Liver (tissue), 9 donors: ENCODE measurements around the gene ERGIC3. TPM values are rescaled to one million over a fixed set of nuclear protein-coding genes. Genes with fewer than 3 reads are reported as not detected.
A peak's percentile ranks its signal among the peaks of the same experiment; 100 is the strongest.

Source experiments
- DNase-seq: peaks from one replicate; pipeline ENCODE4 v3.0.0-alpha.2; 2017; ENCODE audit warnings: low spot score
- H3K27ac ChIP-seq, 2 donors: one replicate each; pipeline ENCODE4 v1.7.0; 2013; ENCODE audit warnings: inconsistent platforms in 2 of 2, low read length in 2 of 2, control low read depth in 1 of 2, low read depth in 1 of 2, mild to moderate bottlenecking in 1 of 2
- H3K27me3 ChIP-seq, 4 donors: one replicate each; pipeline versions ENCODE4 v1.6.1 to v1.7.0; 2013; ENCODE audit warnings: low read length in 3 of 4, inconsistent platforms in 1 of 4, mild to moderate bottlenecking in 1 of 4, moderate library complexity in 1 of 4; ENCODE audit not compliant: control insufficient read depth in 4 of 4, insufficient read depth in 4 of 4
- H3K36me3 ChIP-seq, 4 donors: one replicate each; pipeline versions ENCODE4 v1.6.1 to v1.7.0; 2013; ENCODE audit warnings: low read length in 3 of 4, mild to moderate bottlenecking in 3 of 4, low read depth in 1 of 4, moderate library complexity in 1 of 4; ENCODE audit not compliant: control insufficient read depth in 4 of 4, insufficient read depth in 3 of 4
- H3K4me1 ChIP-seq, 4 donors: one replicate each; pipeline versions ENCODE4 v1.6.1 to v1.7.0; 2013; ENCODE audit warnings: low read length in 3 of 4, mild to moderate bottlenecking in 3 of 4, moderate library complexity in 1 of 4; ENCODE audit not compliant: control insufficient read depth in 4 of 4, insufficient read depth in 4 of 4
- H3K4me3 ChIP-seq, 3 donors: one replicate each; pipeline versions ENCODE4 v1.6.1 to v1.7.0; 2013; ENCODE audit warnings: low read length in 3 of 3, control low read depth in 1 of 3, low read depth in 1 of 3, mild to moderate bottlenecking in 1 of 3
- H3K9ac ChIP-seq, 2 donors: one replicate each; pipeline ENCODE4 v1.7.0; 2013; ENCODE audit warnings: low read length in 2 of 2, mild to moderate bottlenecking in 2 of 2, moderate library complexity in 2 of 2, control low read depth in 1 of 2, low read depth in 1 of 2
- H3K9me3 ChIP-seq, 4 donors: one replicate each; pipeline versions ENCODE4 v1.6.1 to v1.7.0; 2013; ENCODE audit warnings: low read length in 3 of 4; ENCODE audit not compliant: control insufficient read depth in 4 of 4
- ATF3 ChIP-seq: IDR thresholded peaks from 2 replicates; pipeline ENCODE4 v1.6.1; 2016; ENCODE audit warnings: antibody characterized with exemption
- CTCF ChIP-seq: fragments of 150-350 bp; IDR thresholded peaks from 2 replicates; pipeline ENCODE4 v1.5.1; 2017; ENCODE audit warnings: improper control_type of control experiment, low read depth, low read length; ENCODE audit not compliant: missing input control
- EGR1 ChIP-seq, 2 donors: IDR thresholded peaks; 2 replicates each; pipeline ENCODE4 v1.6.1; 2016 to 2018; ENCODE audit warnings: antibody characterized with exemption in 2 of 2, low read depth in 2 of 2
- FOXA1 ChIP-seq: IDR thresholded peaks from 2 replicates; pipeline ENCODE4 v1.6.1; 2016; ENCODE audit warnings: antibody characterized with exemption
- FOXA2 ChIP-seq: IDR thresholded peaks from 2 replicates; pipeline ENCODE4 v1.6.1; 2016; ENCODE audit warnings: antibody characterized with exemption
- GABPA ChIP-seq, 2 donors: IDR thresholded peaks in 1 of 2; conservative IDR thresholded peaks in 1 of 2; 2 replicates each; pipeline ENCODE4 v1.6.1; 2016; ENCODE audit warnings: antibody characterized with exemption in 2 of 2, mild to moderate bottlenecking in 1 of 2, moderate library complexity in 1 of 2
- HNF4A ChIP-seq, 2 donors: conservative IDR thresholded peaks; 2 replicates each; pipeline ENCODE4 v1.6.1; 2016; ENCODE audit warnings: antibody characterized with exemption in 2 of 2, mild to moderate bottlenecking in 2 of 2
- HNF4G ChIP-seq: IDR thresholded peaks from 2 replicates; pipeline ENCODE4 v1.6.1; 2016; ENCODE audit warnings: antibody characterized with exemption
- JUND ChIP-seq, 2 donors: IDR thresholded peaks; 2 replicates each; pipeline ENCODE4 v1.6.1; 2016; ENCODE audit warnings: antibody characterized with exemption in 2 of 2
- MAX ChIP-seq: IDR thresholded peaks from 2 replicates; pipeline ENCODE4 v1.6.1; 2016; ENCODE audit warnings: antibody characterized with exemption
- NR2F2 ChIP-seq: IDR thresholded peaks from 2 replicates; pipeline ENCODE4 v1.6.1; 2016; ENCODE audit warnings: antibody characterized with exemption
- RAD21 ChIP-seq, 2 donors: IDR thresholded peaks; 2 replicates each; pipeline ENCODE4 v1.6.1; 2016; ENCODE audit warnings: antibody characterized with exemption in 2 of 2, mild to moderate bottlenecking in 2 of 2
- REST ChIP-seq: IDR thresholded peaks from 2 replicates; pipeline ENCODE4 v1.6.1; 2016; ENCODE audit warnings: antibody characterized with exemption, mild to moderate bottlenecking
- RXRA ChIP-seq, 2 donors: IDR thresholded peaks; 2 replicates each; pipeline ENCODE4 v1.6.1; 2017 to 2018; ENCODE audit warnings: antibody characterized with exemption in 2 of 2, mild to moderate bottlenecking in 1 of 2
- SP1 ChIP-seq: IDR thresholded peaks from 2 replicates; pipeline ENCODE4 v1.6.1; 2018; ENCODE audit warnings: antibody characterized with exemption, mild to moderate bottlenecking
- TAF1 ChIP-seq: conservative IDR thresholded peaks from 2 replicates; pipeline ENCODE4 v1.6.1; 2016; ENCODE audit warnings: antibody characterized with exemption, mild to moderate bottlenecking
- YY1 ChIP-seq: IDR thresholded peaks from 2 replicates; pipeline ENCODE4 v1.6.1; 2016; ENCODE audit warnings: antibody characterized with exemption, mild to moderate bottlenecking
- ZBTB33 ChIP-seq: IDR thresholded peaks from 2 replicates; pipeline ENCODE4 v1.6.1; 2016; ENCODE audit warnings: antibody characterized with exemption
- WGBS: extraction: QIAGEN DNeasy Blood & Tissue Kit; methylation state at CpG from one replicate; pipeline ENCODE4 v1.1.7; 2013; 5-methylcytosine and 5-hydroxymethylcytosine counted together
- polyA plus RNA-seq, 2 donors: library from polyadenylated mRNA; stranded (reverse) in 1 of 2; unstranded in 1 of 2; fragments of 200-250 nt in 1 of 2; fragments of >200 nt in 1 of 2; fragmentation: Nextera tagmentation in 1 of 2; extraction: Ambion mirVana in 1 of 2; gene quantifications; one replicate each; pipeline versions ENCODE4 v1.2.1 to v1.2.3, GENCODE V29; 2013 to 2015
- total RNA-seq, 2 donors: library from RNA; depleted of rRNA; stranded (reverse); fragments of >200 nt; gene quantifications; one replicate each; pipeline ENCODE4 v1.2.3, GENCODE V29; 2014
- donor health status: healthy.
- donor health status: healthy.
- donor health status: healthy.
- donor health status: healthy.
- donor health status: healthy.

The ERGIC3 gene
- total RNA-seq (100 to 1,000 TPM; 110 to 167 TPM), polyA plus RNA-seq (100 to 1,000 TPM; 115 to 124 TPM)

GRCh38 chr20:35541783-35542662 is at the start of gene ERGIC3:
TSS of gene ERGIC3 (plus strand) at chr20:35542078. CDS start at chr20:35542098, 20 bp downstream.
- Histone ChIP-seq H3K9ac (peak within 1 kb of the TSS in 1 of 2 donors; percentile 32), H3K9me3 (no peaks in the 10 kb centered on the region), H3K4me1 (peaks cover 2 to 11% (median 9%) of the 10 kb centered on the region in 4 donors), H3K4me3 (peak within 1 kb of the TSS; percentile 70 to 84 (median 80)), H3K27me3 (no peaks in the 10 kb centered on the region), H3K36me3 (peaks cover 0 to 4% (median 3%) of the 10 kb centered on the region in 4 donors), H3K27ac (peak within 1 kb of the TSS; percentile 63 to 70)
- peak; percentile 99 for DNase-seq
- WGBS: 6% methylated on average over 57 of the region's 57 CpGs
- TF ChIP-seq RAD21 (IDR thresholded peaks at IDR 0.05) (peak; percentile 25 to 44), GABPA (IDR thresholded peaks at IDR 0.05 in 1 of 2, conservative IDR thresholded peaks at IDR 0.05 in 1 of 2) (peak; percentile 85 to 93), YY1 (peak; percentile 86), FOXA2 (peak; percentile 21), HNF4A (conservative IDR thresholded peaks at IDR 0.05) (peak in 1 of 2 donors; percentile 5), NR2F2 (peak; percentile 34), EGR1 (IDR thresholded peaks at IDR 0.05; ENCODE audit: low read depth in 2 of 2) (peak in 1 of 2 donors; percentile 50), HNF4G (no peak), REST (no peak), TAF1 (no peak), CTCF (no peak), FOXA1 (no peak), ZBTB33 (no peak), MAX (no peak), SP1 (peak; percentile 68), ATF3 (no peak), JUND (IDR thresholded peaks at IDR 0.05) (no peak), RXRA (IDR thresholded peaks at IDR 0.05) (peak in 1 of 2 donors; percentile 41)
